Liver (tissue), 9 donors: ENCODE measurements around the gene HNRNPA2B1. TPM values are rescaled to one million over a fixed set of nuclear protein-coding genes. Genes with fewer than 3 reads are reported as not detected.

Experiments
- DNase-seq: peaks from one replicate; pipeline ENCODE4 v3.0.0-alpha.2; 2017; ENCODE audit warnings: low spot score
- H3K27ac ChIP-seq, 2 donors: one replicate each; pipeline ENCODE4 v1.7.0; 2013; ENCODE audit warnings: inconsistent platforms in 2 of 2, low read length in 2 of 2, control low read depth in 1 of 2, low read depth in 1 of 2, mild to moderate bottlenecking in 1 of 2
- H3K27me3 ChIP-seq, 4 donors: one replicate each; pipeline versions ENCODE4 v1.6.1 to v1.7.0; 2013; ENCODE audit warnings: low read length in 3 of 4, inconsistent platforms in 1 of 4, mild to moderate bottlenecking in 1 of 4, moderate library complexity in 1 of 4; ENCODE audit not compliant: control insufficient read depth in 4 of 4, insufficient read depth in 4 of 4
- H3K36me3 ChIP-seq, 4 donors: one replicate each; pipeline versions ENCODE4 v1.6.1 to v1.7.0; 2013; ENCODE audit warnings: low read length in 3 of 4, mild to moderate bottlenecking in 3 of 4, low read depth in 1 of 4, moderate library complexity in 1 of 4; ENCODE audit not compliant: control insufficient read depth in 4 of 4, insufficient read depth in 3 of 4
- H3K4me1 ChIP-seq, 4 donors: one replicate each; pipeline versions ENCODE4 v1.6.1 to v1.7.0; 2013; ENCODE audit warnings: low read length in 3 of 4, mild to moderate bottlenecking in 3 of 4, moderate library complexity in 1 of 4; ENCODE audit not compliant: control insufficient read depth in 4 of 4, insufficient read depth in 4 of 4
- H3K4me3 ChIP-seq, 3 donors: one replicate each; pipeline versions ENCODE4 v1.6.1 to v1.7.0; 2013; ENCODE audit warnings: low read length in 3 of 3, control low read depth in 1 of 3, low read depth in 1 of 3, mild to moderate bottlenecking in 1 of 3
- H3K9ac ChIP-seq, 2 donors: one replicate each; pipeline ENCODE4 v1.7.0; 2013; ENCODE audit warnings: low read length in 2 of 2, mild to moderate bottlenecking in 2 of 2, moderate library complexity in 2 of 2, control low read depth in 1 of 2, low read depth in 1 of 2
- H3K9me3 ChIP-seq, 4 donors: one replicate each; pipeline versions ENCODE4 v1.6.1 to v1.7.0; 2013; ENCODE audit warnings: low read length in 3 of 4; ENCODE audit not compliant: control insufficient read depth in 4 of 4
- EGR1 ChIP-seq, 2 donors: IDR thresholded peaks; 2 replicates each; pipeline ENCODE4 v1.6.1; 2016 to 2018; ENCODE audit warnings: antibody characterized with exemption in 2 of 2, low read depth in 2 of 2
- FOXA1 ChIP-seq: IDR thresholded peaks from 2 replicates; pipeline ENCODE4 v1.6.1; 2016; ENCODE audit warnings: antibody characterized with exemption
- FOXA2 ChIP-seq: IDR thresholded peaks from 2 replicates; pipeline ENCODE4 v1.6.1; 2016; ENCODE audit warnings: antibody characterized with exemption
- GABPA ChIP-seq, 2 donors: IDR thresholded peaks in 1 of 2; conservative IDR thresholded peaks in 1 of 2; 2 replicates each; pipeline ENCODE4 v1.6.1; 2016; ENCODE audit warnings: antibody characterized with exemption in 2 of 2, mild to moderate bottlenecking in 1 of 2, moderate library complexity in 1 of 2
- HNF4A ChIP-seq, 2 donors: conservative IDR thresholded peaks; 2 replicates each; pipeline ENCODE4 v1.6.1; 2016; ENCODE audit warnings: antibody characterized with exemption in 2 of 2, mild to moderate bottlenecking in 2 of 2
- HNF4G ChIP-seq: IDR thresholded peaks from 2 replicates; pipeline ENCODE4 v1.6.1; 2016; ENCODE audit warnings: antibody characterized with exemption
- JUND ChIP-seq, 2 donors: IDR thresholded peaks; 2 replicates each; pipeline ENCODE4 v1.6.1; 2016; ENCODE audit warnings: antibody characterized with exemption in 2 of 2
- NR2F2 ChIP-seq: IDR thresholded peaks from 2 replicates; pipeline ENCODE4 v1.6.1; 2016; ENCODE audit warnings: antibody characterized with exemption
- RAD21 ChIP-seq, 2 donors: IDR thresholded peaks; 2 replicates each; pipeline ENCODE4 v1.6.1; 2016; ENCODE audit warnings: antibody characterized with exemption in 2 of 2, mild to moderate bottlenecking in 2 of 2
- RXRA ChIP-seq, 2 donors: IDR thresholded peaks; 2 replicates each; pipeline ENCODE4 v1.6.1; 2017 to 2018; ENCODE audit warnings: antibody characterized with exemption in 2 of 2, mild to moderate bottlenecking in 1 of 2
- SP1 ChIP-seq: IDR thresholded peaks from 2 replicates; pipeline ENCODE4 v1.6.1; 2018; ENCODE audit warnings: antibody characterized with exemption, mild to moderate bottlenecking
- TAF1 ChIP-seq: conservative IDR thresholded peaks from 2 replicates; pipeline ENCODE4 v1.6.1; 2016; ENCODE audit warnings: antibody characterized with exemption, mild to moderate bottlenecking
- YY1 ChIP-seq: IDR thresholded peaks from 2 replicates; pipeline ENCODE4 v1.6.1; 2016; ENCODE audit warnings: antibody characterized with exemption, mild to moderate bottlenecking
- WGBS: extraction: QIAGEN DNeasy Blood & Tissue Kit; methylation state at CpG from one replicate; pipeline ENCODE4 v1.1.7; 2013; 5-methylcytosine and 5-hydroxymethylcytosine counted together
- polyA plus RNA-seq, 2 donors: library from polyadenylated mRNA; stranded (reverse) in 1 of 2; unstranded in 1 of 2; fragments of 200-250 nt in 1 of 2; fragments of >200 nt in 1 of 2; fragmentation: Nextera tagmentation in 1 of 2; extraction: Ambion mirVana in 1 of 2; gene quantifications; one replicate each; pipeline versions ENCODE4 v1.2.1 to v1.2.3, GENCODE V29; 2013 to 2015
- total RNA-seq, 2 donors: library from RNA; depleted of rRNA; stranded (reverse); fragments of >200 nt; gene quantifications; one replicate each; pipeline ENCODE4 v1.2.3, GENCODE V29; 2014
- TF ChIP-seq, protein P1 (sequence below): IDR thresholded peaks from 2 replicates; pipeline ENCODE4 v1.6.1; 2016; ENCODE audit warnings: antibody characterized with exemption
- TF ChIP-seq, protein P2 (sequence below): IDR thresholded peaks from 2 replicates; pipeline ENCODE4 v1.6.1; 2016; ENCODE audit warnings: antibody characterized with exemption
- TF ChIP-seq, protein P3 (sequence below): IDR thresholded peaks from 2 replicates; pipeline ENCODE4 v1.6.1; 2016; ENCODE audit warnings: antibody characterized with exemption, mild to moderate bottlenecking
- TF ChIP-seq, protein P4 (sequence below): IDR thresholded peaks from 2 replicates; pipeline ENCODE4 v1.6.1; 2016; ENCODE audit warnings: antibody characterized with exemption
- TF ChIP-seq, protein P5 (sequence below): fragments of 150-350 bp; IDR thresholded peaks from 2 replicates; pipeline ENCODE4 v1.5.1; 2017; ENCODE audit warnings: improper control_type of control experiment, low read depth, low read length; ENCODE audit not compliant: missing input control
- donor health status: healthy.
- donor health status: healthy.
- donor health status: healthy.
- donor health status: healthy.
- donor health status: healthy.

The HNRNPA2B1 gene
- total and polyA plus RNA-seq, 4 donors, result 128 to 295 (median 181) TPM

DNA sequence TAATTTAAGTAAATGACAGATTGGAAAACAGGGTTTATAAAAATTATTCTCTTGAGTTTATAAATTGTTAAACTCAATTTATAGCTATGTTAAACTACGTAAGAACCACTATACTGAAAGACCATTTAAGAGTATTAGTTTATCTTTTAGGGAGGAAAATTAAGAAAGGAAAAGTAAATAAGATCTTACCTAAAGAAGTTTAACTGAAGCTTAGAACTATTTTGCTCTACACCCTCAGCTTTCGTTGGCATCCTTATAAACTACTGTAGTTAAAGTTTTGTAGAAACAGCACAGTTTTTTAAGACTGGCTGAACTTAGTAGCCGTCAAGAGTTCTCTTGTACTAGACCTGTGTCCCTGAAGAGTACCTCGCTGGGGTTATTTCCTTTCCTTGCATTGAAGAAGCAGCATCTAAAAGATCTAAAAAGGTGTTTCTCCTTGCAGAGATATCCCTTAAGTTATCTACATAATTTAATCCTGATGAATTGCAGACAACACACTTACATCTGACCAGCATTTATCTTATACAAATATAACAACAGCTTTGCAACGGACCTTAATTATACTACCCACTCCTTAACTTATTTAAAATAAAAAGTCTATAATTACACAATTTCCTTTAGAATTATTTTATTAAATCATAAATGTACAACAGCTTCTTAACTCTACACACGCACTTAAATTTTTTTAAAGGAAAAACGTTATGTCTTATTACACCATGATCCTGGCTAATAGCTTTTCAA is 9.1 kb downstream of the HNRNPA2B1 start:
- no peaks in the 10 kb centered on the region for H3K27me3 ChIP-seq
- H3K4me1 ChIP-seq, result peaks cover 9 to 50% (median 17%) of the 10 kb centered on the region in 4 donors
- 84% methylated on average over 7 of the region's 7 CpGs for WGBS

DNA sequence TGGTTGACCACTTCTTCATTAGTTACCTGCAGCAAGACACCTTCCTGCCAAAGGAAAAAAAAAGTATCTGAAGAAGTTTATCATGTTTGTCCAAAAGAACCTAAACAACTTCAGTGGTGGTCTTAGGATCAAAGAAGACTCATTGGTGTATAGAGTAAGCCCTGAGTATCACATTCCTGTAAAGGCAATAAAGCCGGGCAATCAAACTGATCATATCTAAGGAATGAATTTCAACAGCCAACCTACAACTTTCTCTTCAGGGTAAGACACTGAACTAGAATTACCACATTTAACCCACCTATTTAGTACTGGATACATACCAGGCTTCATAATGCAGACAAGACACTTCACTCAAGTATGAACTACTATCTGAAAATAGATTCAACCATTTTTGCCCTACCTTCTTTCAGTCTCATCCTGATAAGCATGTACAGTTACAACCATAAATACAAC is 10.1 kb downstream of the HNRNPA2B1 start:
- Histone ChIP-seq H3K27me3 (no peaks in the 10 kb centered on the region), H3K9me3 (no peaks in the 10 kb centered on the region), H3K4me1 (peaks cover 9 to 40% (median 13%) of the 10 kb centered on the region in 4 donors), H3K4me3 (no peak overlapping the region), H3K9ac (no peak overlapping the region), H3K27ac (no peak overlapping the region), H3K36me3 (peaks cover 10 to 69% (median 63%) of the 10 kb centered on the region in 4 donors)
- no peak for DNase-seq
- 90% methylated on average over 1 of the region's 1 CpG for WGBS
- TF ChIP-seq FOXA2, result no peak
- TF ChIP-seq FOXA1, result no peak
- TF ChIP-seq SP1, result no peak
- TF ChIP-seq GABPA (IDR thresholded peaks at IDR 0.05 in 1 of 2, conservative IDR thresholded peaks at IDR 0.05 in 1 of 2), result no peak
- no peak for TF ChIP-seq NR2F2
- TF ChIP-seq, protein P1, sequence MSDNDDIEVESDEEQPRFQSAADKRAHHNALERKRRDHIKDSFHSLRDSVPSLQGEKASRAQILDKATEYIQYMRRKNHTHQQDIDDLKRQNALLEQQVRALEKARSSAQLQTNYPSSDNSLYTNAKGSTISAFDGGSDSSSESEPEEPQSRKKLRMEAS, result no peak
- TF ChIP-seq, protein P2, sequence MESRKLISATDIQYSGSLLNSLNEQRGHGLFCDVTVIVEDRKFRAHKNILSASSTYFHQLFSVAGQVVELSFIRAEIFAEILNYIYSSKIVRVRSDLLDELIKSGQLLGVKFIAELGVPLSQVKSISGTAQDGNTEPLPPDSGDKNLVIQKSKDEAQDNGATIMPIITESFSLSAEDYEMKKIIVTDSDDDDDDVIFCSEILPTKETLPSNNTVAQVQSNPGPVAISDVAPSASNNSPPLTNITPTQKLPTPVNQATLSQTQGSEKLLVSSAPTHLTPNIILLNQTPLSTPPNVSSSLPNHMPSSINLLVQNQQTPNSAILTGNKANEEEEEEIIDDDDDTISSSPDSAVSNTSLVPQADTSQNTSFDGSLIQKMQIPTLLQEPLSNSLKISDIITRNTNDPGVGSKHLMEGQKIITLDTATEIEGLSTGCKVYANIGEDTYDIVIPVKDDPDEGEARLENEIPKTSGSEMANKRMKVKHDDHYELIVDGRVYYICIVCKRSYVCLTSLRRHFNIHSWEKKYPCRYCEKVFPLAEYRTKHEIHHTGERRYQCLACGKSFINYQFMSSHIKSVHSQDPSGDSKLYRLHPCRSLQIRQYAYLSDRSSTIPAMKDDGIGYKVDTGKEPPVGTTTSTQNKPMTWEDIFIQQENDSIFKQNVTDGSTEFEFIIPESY, result no peak
- no peak for TF ChIP-seq TAF1
- no peak for TF ChIP-seq HNF4A (conservative IDR thresholded peaks at IDR 0.05)
- no peak for TF ChIP-seq YY1
- no peak for TF ChIP-seq HNF4G
- TF ChIP-seq, protein P3, sequence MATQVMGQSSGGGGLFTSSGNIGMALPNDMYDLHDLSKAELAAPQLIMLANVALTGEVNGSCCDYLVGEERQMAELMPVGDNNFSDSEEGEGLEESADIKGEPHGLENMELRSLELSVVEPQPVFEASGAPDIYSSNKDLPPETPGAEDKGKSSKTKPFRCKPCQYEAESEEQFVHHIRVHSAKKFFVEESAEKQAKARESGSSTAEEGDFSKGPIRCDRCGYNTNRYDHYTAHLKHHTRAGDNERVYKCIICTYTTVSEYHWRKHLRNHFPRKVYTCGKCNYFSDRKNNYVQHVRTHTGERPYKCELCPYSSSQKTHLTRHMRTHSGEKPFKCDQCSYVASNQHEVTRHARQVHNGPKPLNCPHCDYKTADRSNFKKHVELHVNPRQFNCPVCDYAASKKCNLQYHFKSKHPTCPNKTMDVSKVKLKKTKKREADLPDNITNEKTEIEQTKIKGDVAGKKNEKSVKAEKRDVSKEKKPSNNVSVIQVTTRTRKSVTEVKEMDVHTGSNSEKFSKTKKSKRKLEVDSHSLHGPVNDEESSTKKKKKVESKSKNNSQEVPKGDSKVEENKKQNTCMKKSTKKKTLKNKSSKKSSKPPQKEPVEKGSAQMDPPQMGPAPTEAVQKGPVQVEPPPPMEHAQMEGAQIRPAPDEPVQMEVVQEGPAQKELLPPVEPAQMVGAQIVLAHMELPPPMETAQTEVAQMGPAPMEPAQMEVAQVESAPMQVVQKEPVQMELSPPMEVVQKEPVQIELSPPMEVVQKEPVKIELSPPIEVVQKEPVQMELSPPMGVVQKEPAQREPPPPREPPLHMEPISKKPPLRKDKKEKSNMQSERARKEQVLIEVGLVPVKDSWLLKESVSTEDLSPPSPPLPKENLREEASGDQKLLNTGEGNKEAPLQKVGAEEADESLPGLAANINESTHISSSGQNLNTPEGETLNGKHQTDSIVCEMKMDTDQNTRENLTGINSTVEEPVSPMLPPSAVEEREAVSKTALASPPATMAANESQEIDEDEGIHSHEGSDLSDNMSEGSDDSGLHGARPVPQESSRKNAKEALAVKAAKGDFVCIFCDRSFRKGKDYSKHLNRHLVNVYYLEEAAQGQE, result no peak
- no peak for TF ChIP-seq EGR1 (IDR thresholded peaks at IDR 0.05; ENCODE audit: low read depth in 2 of 2)
- no peak for TF ChIP-seq RXRA (IDR thresholded peaks at IDR 0.05)
- TF ChIP-seq JUND (IDR thresholded peaks at IDR 0.05), result no peak
- TF ChIP-seq RAD21 (IDR thresholded peaks at IDR 0.05), result no peak
- TF ChIP-seq, protein P4, sequence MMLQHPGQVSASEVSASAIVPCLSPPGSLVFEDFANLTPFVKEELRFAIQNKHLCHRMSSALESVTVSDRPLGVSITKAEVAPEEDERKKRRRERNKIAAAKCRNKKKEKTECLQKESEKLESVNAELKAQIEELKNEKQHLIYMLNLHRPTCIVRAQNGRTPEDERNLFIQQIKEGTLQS, result no peak

More for the DNA sequence above, 9.1 kb downstream of the HNRNPA2B1 start:
- TF ChIP-seq RAD21 (IDR thresholded peaks at IDR 0.05), result no peak
- TF ChIP-seq YY1, result no peak
- TF ChIP-seq EGR1 (IDR thresholded peaks at IDR 0.05; ENCODE audit: low read depth in 2 of 2), result no peak
- no peak for TF ChIP-seq FOXA2
- TF ChIP-seq NR2F2, result no peak
- TF ChIP-seq, protein P5, sequence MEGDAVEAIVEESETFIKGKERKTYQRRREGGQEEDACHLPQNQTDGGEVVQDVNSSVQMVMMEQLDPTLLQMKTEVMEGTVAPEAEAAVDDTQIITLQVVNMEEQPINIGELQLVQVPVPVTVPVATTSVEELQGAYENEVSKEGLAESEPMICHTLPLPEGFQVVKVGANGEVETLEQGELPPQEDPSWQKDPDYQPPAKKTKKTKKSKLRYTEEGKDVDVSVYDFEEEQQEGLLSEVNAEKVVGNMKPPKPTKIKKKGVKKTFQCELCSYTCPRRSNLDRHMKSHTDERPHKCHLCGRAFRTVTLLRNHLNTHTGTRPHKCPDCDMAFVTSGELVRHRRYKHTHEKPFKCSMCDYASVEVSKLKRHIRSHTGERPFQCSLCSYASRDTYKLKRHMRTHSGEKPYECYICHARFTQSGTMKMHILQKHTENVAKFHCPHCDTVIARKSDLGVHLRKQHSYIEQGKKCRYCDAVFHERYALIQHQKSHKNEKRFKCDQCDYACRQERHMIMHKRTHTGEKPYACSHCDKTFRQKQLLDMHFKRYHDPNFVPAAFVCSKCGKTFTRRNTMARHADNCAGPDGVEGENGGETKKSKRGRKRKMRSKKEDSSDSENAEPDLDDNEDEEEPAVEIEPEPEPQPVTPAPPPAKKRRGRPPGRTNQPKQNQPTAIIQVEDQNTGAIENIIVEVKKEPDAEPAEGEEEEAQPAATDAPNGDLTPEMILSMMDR, result no peak
- no peak for TF ChIP-seq JUND (IDR thresholded peaks at IDR 0.05)
- no peak for TF ChIP-seq SP1
- TF ChIP-seq, protein P1, result no peak
- TF ChIP-seq HNF4G, result no peak
- no peaks in the 10 kb centered on the region for H3K9me3 ChIP-seq
- H3K9ac ChIP-seq, result no peak overlapping the region
- peaks cover 14 to 78% (median 72%) of the 10 kb centered on the region in 4 donors for H3K36me3 ChIP-seq
- DNase-seq, result no peak
- H3K27ac ChIP-seq, result no peak overlapping the region
- H3K4me3 ChIP-seq, result no peak overlapping the region
